ENCODE measurements around the gene COL23A1.

The COL23A1 gene

DNA sequence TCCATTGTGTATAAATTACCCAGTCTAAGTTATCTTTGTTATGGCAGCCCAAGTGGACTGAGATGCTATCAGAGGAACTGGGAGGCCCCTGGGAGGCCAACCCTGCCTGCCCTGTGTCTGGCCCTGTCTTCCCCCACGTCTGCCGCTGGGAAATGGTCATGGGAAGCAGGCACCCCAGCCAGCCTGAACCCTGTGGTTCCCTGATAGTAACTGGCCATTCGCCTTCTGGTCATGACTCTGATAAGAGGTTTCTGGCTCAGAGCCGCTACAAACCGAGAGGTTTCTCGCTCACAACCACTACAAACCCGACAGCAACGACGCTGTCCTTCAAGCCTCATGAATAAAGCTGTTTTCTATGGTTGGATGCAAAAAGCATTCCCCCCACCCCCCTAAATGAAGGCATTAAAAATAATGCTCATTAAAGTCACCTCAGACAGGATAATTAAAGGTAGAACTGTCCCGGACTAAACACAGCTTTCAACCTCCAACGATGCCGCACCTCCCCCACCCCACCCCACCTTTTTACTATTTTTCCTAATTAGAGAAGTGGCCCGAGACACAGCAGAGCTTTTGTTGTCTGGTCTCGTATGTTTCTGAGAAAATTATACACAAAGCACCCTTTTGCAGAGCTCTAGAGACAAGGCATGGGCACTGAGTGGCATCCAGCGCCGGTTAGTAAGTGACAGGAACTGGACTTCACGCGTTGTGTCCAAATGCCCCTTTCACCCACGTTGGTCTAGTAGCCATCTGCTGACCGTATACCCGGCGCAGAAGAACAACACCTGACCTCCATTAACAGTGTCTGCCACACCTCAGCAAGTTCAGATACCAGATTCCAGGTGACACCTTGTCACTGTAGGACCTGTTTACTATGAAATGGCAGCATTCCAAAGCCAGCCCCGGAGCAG, 140.8 kb downstream of the COL23A1 start:
- Histone ChIP-seq H3K9ac (ENCODE audit: low read length in 5 of 5) (no peak overlapping the region), H3K36me3 (ENCODE audit: control insufficient read depth in 5 of 5, insufficient read depth in 5 of 5, low read length in 5 of 5) (no peaks in the 10 kb centered on the region), H3K27me3 (ENCODE audit: control insufficient read depth in 5 of 5, insufficient read depth in 4 of 5, low read length in 5 of 5) (peaks cover 2 to 7% (median 6%) of the 10 kb centered on the region in 5 donors), H3K9me3 (ENCODE audit: control insufficient read depth in 5 of 5, low read length in 5 of 5) (no peaks in the 10 kb centered on the region), H3K4me1 (ENCODE audit: control insufficient read depth in 5 of 5, insufficient read depth in 5 of 5, low read length in 5 of 5) (no peaks in the 10 kb centered on the region), H3K27ac (ENCODE audit: low read depth, low read length) (no peak overlapping the region), H3K4me3 (ENCODE audit: low read depth in 1 of 5, low read length in 5 of 5) (no peak overlapping the region)

DNA sequence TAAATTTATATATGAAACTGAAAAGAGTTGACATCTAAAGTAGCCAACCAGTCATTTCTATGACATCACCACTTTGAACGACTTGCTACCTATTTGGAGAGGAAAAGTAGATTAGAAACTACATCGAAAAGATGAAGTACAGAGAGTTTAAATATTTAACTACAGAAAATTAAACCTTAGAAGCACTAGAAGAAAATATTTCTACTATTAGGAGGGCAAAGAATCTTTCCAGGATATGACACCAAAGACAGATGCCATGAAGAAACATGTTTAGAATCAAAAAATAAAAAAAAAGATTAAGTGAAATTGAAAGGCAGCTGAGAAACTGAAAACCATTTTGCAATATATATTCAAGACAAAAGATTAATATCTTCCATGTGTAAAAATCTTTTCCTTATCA, 144.7 kb downstream of the COL23A1 start:
- Histone ChIP-seq H3K4me3 (ENCODE audit: low read depth in 1 of 5, low read length in 5 of 5) (no peak overlapping the region), H3K4me1 (ENCODE audit: control insufficient read depth in 5 of 5, insufficient read depth in 5 of 5, low read length in 5 of 5) (no peaks in the 10 kb centered on the region), H3K27me3 (ENCODE audit: control insufficient read depth in 5 of 5, insufficient read depth in 4 of 5, low read length in 5 of 5) (peaks cover 2 to 10% (median 7%) of the 10 kb centered on the region in 5 donors), H3K27ac (ENCODE audit: low read depth, low read length) (no peak overlapping the region), H3K9me3 (ENCODE audit: control insufficient read depth in 5 of 5, low read length in 5 of 5) (no peaks in the 10 kb centered on the region), H3K9ac (ENCODE audit: low read length in 5 of 5) (no peak overlapping the region), H3K36me3 (ENCODE audit: control insufficient read depth in 5 of 5, insufficient read depth in 5 of 5, low read length in 5 of 5) (no peaks in the 10 kb centered on the region)

DNA sequence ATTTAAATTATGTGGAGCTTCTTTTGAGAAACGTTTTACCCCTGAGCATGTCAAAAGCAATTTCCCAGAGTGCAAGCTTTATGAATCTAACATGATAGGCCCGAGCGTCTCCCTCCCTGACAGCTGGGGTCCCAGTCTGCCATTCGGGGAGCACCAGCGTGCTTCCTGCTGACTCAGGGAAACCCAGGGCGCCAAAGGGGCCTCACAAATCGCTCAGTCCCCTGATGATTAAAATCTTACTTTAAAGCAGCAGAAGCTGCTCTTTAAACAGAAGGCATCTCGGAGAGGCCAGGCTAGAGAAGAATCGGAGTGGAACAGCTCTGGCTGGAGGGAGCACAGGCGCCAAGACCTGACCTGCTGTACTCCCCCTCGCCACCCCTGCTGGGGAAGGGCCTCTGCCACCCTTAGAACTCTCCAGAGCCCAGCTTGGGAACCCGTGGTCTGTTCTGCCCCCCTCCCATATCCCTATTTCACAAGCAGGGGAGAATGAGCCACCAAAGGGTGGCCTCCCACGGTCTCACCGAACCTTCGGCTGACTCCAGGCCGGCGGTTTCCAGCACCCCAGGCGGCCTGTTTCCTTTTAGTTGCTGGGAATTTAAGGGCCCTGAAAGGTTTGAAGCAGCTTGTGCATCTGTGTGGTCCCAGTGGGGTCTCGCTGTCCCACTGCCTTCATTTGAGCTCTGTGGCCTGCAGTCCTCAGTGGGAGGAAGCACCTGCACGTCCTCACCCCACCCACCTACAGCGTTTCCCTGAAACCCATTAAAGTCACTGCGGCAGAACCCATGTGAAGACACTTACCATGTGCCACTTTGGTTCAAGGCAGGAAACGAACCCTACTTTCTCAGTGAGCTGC, 147.6 kb downstream of the COL23A1 start:
- Histone ChIP-seq H3K9me3 (ENCODE audit: control insufficient read depth in 5 of 5, low read length in 5 of 5) (no peaks in the 10 kb centered on the region), H3K27ac (ENCODE audit: low read depth, low read length) (no peak overlapping the region), H3K36me3 (ENCODE audit: control insufficient read depth in 5 of 5, insufficient read depth in 5 of 5, low read length in 5 of 5) (no peaks in the 10 kb centered on the region), H3K27me3 (ENCODE audit: control insufficient read depth in 5 of 5, insufficient read depth in 4 of 5, low read length in 5 of 5) (peaks cover 4 to 13% (median 7%) of the 10 kb centered on the region in 5 donors), H3K4me3 (ENCODE audit: low read depth in 1 of 5, low read length in 5 of 5) (no peak overlapping the region), H3K9ac (ENCODE audit: low read length in 5 of 5) (no peak overlapping the region), H3K4me1 (ENCODE audit: control insufficient read depth in 5 of 5, insufficient read depth in 5 of 5, low read length in 5 of 5) (no peaks in the 10 kb centered on the region)

DNA sequence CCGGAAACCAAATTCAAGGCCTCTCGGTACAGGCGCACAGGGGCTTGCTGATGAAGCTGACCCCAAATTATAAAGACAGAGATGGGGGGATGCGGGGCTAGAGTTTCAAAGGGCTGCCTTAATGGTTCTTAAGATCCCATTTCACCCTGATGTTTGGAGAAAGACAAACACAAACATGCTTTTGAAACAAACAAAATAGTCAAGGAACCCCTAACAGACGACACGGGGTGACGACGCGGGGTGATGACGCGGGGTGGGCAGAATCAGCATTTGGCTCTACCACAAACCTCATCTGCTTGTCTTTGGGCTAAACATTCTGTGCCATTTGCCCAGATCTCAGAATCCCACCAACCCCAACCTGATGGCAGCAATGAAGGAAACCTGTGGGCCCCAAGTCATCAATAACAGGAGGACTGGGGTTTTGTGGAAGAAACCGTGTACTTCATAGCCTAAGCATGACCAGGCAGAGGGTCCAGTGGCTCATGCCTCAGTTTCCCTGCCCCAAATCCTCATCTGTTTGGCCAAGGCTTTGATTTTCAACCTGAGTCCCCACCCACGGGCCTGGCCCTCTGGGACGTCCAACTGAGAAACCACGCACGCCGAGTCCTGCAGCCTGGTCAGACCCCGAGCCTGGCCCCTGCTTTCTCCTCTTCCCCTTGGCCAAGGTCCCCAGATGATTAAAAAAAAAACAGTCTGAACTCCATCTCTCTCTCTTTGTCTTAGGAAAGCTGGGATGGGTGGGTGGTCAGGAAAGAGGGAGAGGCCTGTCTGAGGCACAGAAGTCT, 148.5 kb downstream of the COL23A1 start:
- no peaks in the 10 kb centered on the region for H3K9me3 ChIP-seq (ENCODE audit: control insufficient read depth in 5 of 5, low read length in 5 of 5)
- H3K27me3 ChIP-seq (ENCODE audit: control insufficient read depth in 5 of 5, insufficient read depth in 4 of 5, low read length in 5 of 5): peaks cover 4 to 16% (median 9%) of the 10 kb centered on the region in 5 donors
- H3K4me3 ChIP-seq (ENCODE audit: low read depth in 1 of 5, low read length in 5 of 5): no peak overlapping the region
- no peaks in the 10 kb centered on the region for H3K36me3 ChIP-seq (ENCODE audit: control insufficient read depth in 5 of 5, insufficient read depth in 5 of 5, low read length in 5 of 5)
- H3K9ac ChIP-seq (ENCODE audit: low read length in 5 of 5): no peak overlapping the region
- no peaks in the 10 kb centered on the region for H3K4me1 ChIP-seq (ENCODE audit: control insufficient read depth in 5 of 5, insufficient read depth in 5 of 5, low read length in 5 of 5)
- H3K27ac ChIP-seq (ENCODE audit: low read depth, low read length): no peak overlapping the region

DNA sequence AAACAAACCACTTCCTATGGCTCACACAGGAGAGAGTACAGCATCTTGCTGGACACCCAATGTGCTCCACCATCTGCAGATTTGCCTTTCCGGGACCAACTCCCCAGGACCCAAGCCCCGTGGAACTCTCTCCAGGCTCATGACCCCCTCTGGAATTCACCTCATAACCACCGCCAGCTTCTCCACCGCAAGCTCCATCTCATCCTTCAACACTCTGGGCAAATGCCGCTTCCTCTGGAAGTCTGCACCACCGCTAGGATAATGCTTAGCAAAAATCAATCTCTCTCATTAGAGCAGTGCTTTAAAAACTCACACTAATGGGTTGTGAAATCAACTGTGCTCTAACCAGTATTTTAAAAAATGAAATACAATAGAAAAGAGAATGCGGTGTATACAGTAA, 150.0 kb downstream of the COL23A1 start:
- Histone ChIP-seq H3K27me3 (ENCODE audit: control insufficient read depth in 5 of 5, insufficient read depth in 4 of 5, low read length in 5 of 5) (peaks cover 4 to 22% (median 13%) of the 10 kb centered on the region in 5 donors), H3K4me1 (ENCODE audit: control insufficient read depth in 5 of 5, insufficient read depth in 5 of 5, low read length in 5 of 5) (peaks cover 0 to 1% (median 0%) of the 10 kb centered on the region in 5 donors), H3K4me3 (ENCODE audit: low read depth in 1 of 5, low read length in 5 of 5) (no peak overlapping the region), H3K27ac (ENCODE audit: low read depth, low read length) (no peak overlapping the region), H3K36me3 (ENCODE audit: control insufficient read depth in 5 of 5, insufficient read depth in 5 of 5, low read length in 5 of 5) (no peaks in the 10 kb centered on the region), H3K9ac (ENCODE audit: low read length in 5 of 5) (no peak overlapping the region), H3K9me3 (ENCODE audit: control insufficient read depth in 5 of 5, low read length in 5 of 5) (no peaks in the 10 kb centered on the region)

DNA sequence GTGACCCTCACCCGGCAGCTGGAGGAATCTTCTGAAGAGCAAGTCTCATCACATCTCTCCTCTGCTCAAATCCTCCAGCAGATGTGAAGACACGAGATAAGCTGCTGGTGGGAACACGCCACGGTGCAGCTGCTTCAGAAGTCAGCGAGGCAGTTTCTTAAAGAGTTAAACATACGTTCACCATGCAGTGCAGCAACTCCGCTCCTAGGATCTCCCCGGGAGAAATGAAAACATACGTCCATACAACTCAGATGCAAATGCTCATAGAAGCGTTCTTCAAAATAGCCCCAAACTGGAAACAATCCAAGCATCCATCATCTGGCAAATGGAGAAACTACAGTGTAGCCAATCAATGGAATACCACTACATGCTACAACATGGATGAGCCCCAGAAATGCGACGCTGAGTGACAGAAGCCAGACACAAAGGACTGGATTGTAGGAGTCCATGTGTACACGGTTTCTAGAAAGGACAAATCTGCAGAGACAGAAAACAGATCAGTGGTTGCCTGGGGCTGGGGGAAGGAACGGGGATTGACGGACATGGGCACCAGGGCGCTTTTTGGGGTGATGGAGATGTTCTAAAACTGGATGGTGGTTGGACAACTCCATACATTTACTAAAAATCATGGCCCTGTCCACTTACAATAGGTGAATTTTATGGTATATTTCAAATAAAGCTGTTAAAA, 150.6 kb downstream of the COL23A1 start:
- Histone ChIP-seq H3K9me3 (ENCODE audit: control insufficient read depth in 5 of 5, low read length in 5 of 5) (no peaks in the 10 kb centered on the region), H3K27ac (ENCODE audit: low read depth, low read length) (no peak overlapping the region), H3K27me3 (ENCODE audit: control insufficient read depth in 5 of 5, insufficient read depth in 4 of 5, low read length in 5 of 5) (peaks cover 4 to 22% (median 13%) of the 10 kb centered on the region in 5 donors), H3K4me3 (ENCODE audit: low read depth in 1 of 5, low read length in 5 of 5) (no peak overlapping the region), H3K4me1 (ENCODE audit: control insufficient read depth in 5 of 5, insufficient read depth in 5 of 5, low read length in 5 of 5) (peaks cover 0 to 6% (median 0%) of the 10 kb centered on the region in 5 donors), H3K9ac (ENCODE audit: low read length in 5 of 5) (no peak overlapping the region), H3K36me3 (ENCODE audit: control insufficient read depth in 5 of 5, insufficient read depth in 5 of 5, low read length in 5 of 5) (no peaks in the 10 kb centered on the region)

DNA sequence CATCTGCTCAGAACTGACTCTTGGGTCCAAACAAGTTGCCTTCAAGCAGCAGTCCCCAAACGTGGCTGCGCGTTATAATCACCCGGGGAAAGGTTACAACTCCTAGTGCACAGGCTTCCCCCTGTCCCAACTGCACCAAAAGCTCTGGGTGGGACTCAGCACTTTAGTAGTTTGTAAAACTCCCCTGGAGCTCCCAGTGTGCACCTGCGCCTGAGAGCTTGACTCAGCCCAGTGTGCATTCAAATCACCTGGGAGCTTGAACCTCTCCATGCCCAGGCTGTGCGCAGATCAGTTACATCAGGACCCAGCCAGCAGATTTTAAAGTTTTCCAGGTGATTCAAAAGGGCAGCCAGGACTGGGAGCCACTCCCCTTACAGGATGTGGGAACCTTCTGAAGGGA, 151.4 kb downstream of the COL23A1 start:
- Histone ChIP-seq H3K9me3 (ENCODE audit: control insufficient read depth in 5 of 5, low read length in 5 of 5) (no peaks in the 10 kb centered on the region), H3K27me3 (ENCODE audit: control insufficient read depth in 5 of 5, insufficient read depth in 4 of 5, low read length in 5 of 5) (peaks cover 4 to 22% (median 13%) of the 10 kb centered on the region in 5 donors), H3K9ac (ENCODE audit: low read length in 5 of 5) (no peak overlapping the region), H3K36me3 (ENCODE audit: control insufficient read depth in 5 of 5, insufficient read depth in 5 of 5, low read length in 5 of 5) (no peaks in the 10 kb centered on the region), H3K4me1 (ENCODE audit: control insufficient read depth in 5 of 5, insufficient read depth in 5 of 5, low read length in 5 of 5) (peaks cover 0 to 14% (median 0%) of the 10 kb centered on the region in 5 donors), H3K4me3 (ENCODE audit: low read depth in 1 of 5, low read length in 5 of 5) (no peak overlapping the region), H3K27ac (ENCODE audit: low read depth, low read length) (no peak overlapping the region)

DNA sequence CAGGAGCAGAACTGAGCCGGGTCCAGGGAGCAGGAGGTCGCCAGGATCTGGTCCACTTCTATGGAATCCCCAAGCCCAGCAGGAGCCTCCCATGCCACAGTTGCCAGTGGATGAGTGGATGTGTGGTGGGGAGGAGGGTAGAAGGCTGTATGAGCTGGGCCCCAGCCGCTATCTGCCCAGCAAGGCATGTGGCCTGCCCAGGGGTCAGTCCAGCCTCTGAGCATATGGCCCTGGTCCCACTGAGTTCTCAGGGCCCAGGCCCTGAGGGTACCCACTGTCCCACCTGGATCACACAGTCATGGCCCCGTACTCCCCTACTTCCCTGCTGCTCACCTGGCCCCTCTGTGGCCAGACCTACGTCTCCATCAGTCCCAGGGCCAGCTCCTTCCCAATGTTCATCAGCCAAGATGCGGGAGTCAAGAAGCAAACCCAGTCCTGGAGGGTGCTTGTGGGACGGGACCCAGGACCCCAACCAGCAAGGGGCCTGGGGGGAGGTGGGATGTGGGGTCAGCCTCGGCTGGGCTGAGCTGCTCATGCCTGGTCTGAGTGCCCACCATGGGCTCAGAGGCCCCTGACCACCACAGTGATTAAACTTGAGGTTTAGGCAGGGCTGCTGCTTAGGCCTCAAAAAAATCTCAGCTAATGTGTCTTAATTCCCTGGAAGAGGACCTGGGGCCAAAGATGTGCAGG, 152.7 kb downstream of the COL23A1 start:
- Histone ChIP-seq H3K4me3 (ENCODE audit: low read depth in 1 of 5, low read length in 5 of 5) (no peak overlapping the region), H3K9me3 (ENCODE audit: control insufficient read depth in 5 of 5, low read length in 5 of 5) (no peaks in the 10 kb centered on the region)

More for the DNA sequence above, 152.7 kb downstream of the COL23A1 start:
- H3K36me3 ChIP-seq (ENCODE audit: control insufficient read depth in 5 of 5, insufficient read depth in 5 of 5, low read length in 5 of 5): no peaks in the 10 kb centered on the region
- H3K4me1 ChIP-seq (ENCODE audit: control insufficient read depth in 5 of 5, insufficient read depth in 5 of 5, low read length in 5 of 5): peaks cover 0 to 20% (median 2%) of the 10 kb centered on the region in 5 donors
- H3K27me3 ChIP-seq (ENCODE audit: control insufficient read depth in 5 of 5, insufficient read depth in 4 of 5, low read length in 5 of 5): peaks cover 4 to 20% (median 13%) of the 10 kb centered on the region in 5 donors
- H3K27ac ChIP-seq (ENCODE audit: low read depth, low read length): no peak overlapping the region
- H3K9ac ChIP-seq (ENCODE audit: low read length in 5 of 5): no peak overlapping the region
